ENCODE results near the gene VEGFC. TPM values are rescaled to one million over a fixed set of nuclear protein-coding genes. Genes with fewer than 3 reads are reported as not detected.

VEGFC gene
- total RNA-seq, 1 donor from 2014 or later = 20.3 TPM

DNA sequence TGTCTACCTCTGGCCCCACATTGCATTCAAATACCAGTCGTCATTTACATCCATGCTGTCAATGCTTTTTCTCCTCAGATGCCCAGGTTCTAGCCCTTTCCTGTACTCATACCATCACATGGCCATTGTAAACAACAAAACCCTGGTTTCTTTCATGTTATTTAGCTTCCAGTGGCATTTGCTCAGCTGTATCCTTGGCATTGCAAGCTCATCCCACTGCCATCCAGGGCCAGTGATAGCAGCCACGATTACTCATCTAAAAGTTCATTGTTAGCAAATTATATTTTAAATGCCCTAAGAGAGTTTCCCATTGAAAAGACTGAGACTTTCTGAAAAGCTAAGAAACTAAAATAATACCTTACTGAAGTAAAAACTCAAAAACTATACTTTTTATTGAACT is 34.0 kb downstream of the VEGFC start:
- Histone ChIP-seq H3K4me3 (ENCODE audit: insufficient read depth, low read depth, low read length) (no peak overlapping the region), H3K36me3 (ENCODE audit: insufficient read depth, low read length) (no peaks in the 10 kb centered on the region), H3K79me2 (ENCODE audit: insufficient read depth, low read length) (peaks cover 100% of the 10 kb centered on the region), H3K4me1 (ENCODE audit: insufficient read depth, low read length) (peaks cover under 1% of the 10 kb centered on the region), H3K9me3 (ENCODE audit: insufficient read depth, low read depth, low read length) (no peaks in the 10 kb centered on the region), H2AFZ (ENCODE audit: low read depth, low read length) (no peak overlapping the region), H4K20me1 (ENCODE audit: insufficient read depth, low read length) (peaks cover 37% of the 10 kb centered on the region), H3K27ac (ENCODE audit: low read depth, low read length) (no peak overlapping the region), H3K4me2 (ENCODE audit: low read length) (no peak overlapping the region), H3K27me3 (ENCODE audit: insufficient read depth, low read length) (no peaks in the 10 kb centered on the region), H3K9ac (ENCODE audit: low read length) (no peak overlapping the region)
- no peak for DNase-seq (ENCODE audit: low read depth)
- peaks cover 11% of the 10 kb centered on the region for H3K4me1 Mint-ChIP-seq (ENCODE audit: low read depth, unreplicated experiment)
- no peak for FAIRE-seq
- H3K4me3 Mint-ChIP-seq (ENCODE audit: unreplicated experiment) = no peak overlapping the region
- H3K36me3 Mint-ChIP-seq (ENCODE audit: low read depth, unreplicated experiment) = no peaks in the 10 kb centered on the region
- TF ChIP-seq EZH2 (IDR thresholded peaks at IDR 0.05; ENCODE audit: insufficient read depth, low read length) = no peak
- TF ChIP-seq, protein P1, sequence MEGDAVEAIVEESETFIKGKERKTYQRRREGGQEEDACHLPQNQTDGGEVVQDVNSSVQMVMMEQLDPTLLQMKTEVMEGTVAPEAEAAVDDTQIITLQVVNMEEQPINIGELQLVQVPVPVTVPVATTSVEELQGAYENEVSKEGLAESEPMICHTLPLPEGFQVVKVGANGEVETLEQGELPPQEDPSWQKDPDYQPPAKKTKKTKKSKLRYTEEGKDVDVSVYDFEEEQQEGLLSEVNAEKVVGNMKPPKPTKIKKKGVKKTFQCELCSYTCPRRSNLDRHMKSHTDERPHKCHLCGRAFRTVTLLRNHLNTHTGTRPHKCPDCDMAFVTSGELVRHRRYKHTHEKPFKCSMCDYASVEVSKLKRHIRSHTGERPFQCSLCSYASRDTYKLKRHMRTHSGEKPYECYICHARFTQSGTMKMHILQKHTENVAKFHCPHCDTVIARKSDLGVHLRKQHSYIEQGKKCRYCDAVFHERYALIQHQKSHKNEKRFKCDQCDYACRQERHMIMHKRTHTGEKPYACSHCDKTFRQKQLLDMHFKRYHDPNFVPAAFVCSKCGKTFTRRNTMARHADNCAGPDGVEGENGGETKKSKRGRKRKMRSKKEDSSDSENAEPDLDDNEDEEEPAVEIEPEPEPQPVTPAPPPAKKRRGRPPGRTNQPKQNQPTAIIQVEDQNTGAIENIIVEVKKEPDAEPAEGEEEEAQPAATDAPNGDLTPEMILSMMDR (IDR thresholded peaks at IDR 0.05; ENCODE audit: insufficient read depth, low read depth, low read length) = no peak
- H3K9me3 Mint-ChIP-seq (ENCODE audit: unreplicated experiment) = no peaks in the 10 kb centered on the region
- H3K27me3 Mint-ChIP-seq (ENCODE audit: low read depth, unreplicated experiment) = no peaks in the 10 kb centered on the region
- H3K27ac Mint-ChIP-seq (ENCODE audit: unreplicated experiment) = no peak overlapping the region

DNA sequence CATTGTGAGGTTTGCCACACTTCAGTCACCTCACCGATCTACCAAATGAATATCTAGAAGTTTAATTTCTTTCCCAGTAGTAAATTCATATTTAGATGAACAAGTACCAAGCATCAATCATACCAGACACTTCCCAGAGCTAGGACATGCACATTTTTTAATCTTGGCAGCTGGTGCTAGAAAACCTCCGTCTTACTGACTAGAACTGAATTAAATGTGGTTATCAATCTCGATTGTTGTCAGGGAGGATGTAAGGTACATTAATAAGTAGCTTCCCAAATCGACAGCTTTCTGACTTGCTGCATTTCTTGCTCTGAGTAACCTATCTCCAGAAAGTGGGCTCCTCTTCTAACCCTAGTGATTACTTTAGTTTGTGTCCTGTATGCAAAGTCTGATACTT is 34.4 kb downstream of the VEGFC start:
- no peak overlapping the region for H3K4me3 ChIP-seq (ENCODE audit: insufficient read depth, low read depth, low read length)
- Mint-ChIP-seq H3K4me3 (ENCODE audit: unreplicated experiment) (no peak overlapping the region), H3K36me3 (ENCODE audit: low read depth, unreplicated experiment) (no peaks in the 10 kb centered on the region), H3K4me1 (ENCODE audit: low read depth, unreplicated experiment) (peaks cover 12% of the 10 kb centered on the region), H3K27ac (ENCODE audit: unreplicated experiment) (no peak overlapping the region), H3K27me3 (ENCODE audit: low read depth, unreplicated experiment) (no peaks in the 10 kb centered on the region), H3K9me3 (ENCODE audit: unreplicated experiment) (no peaks in the 10 kb centered on the region)
- peaks cover 39% of the 10 kb centered on the region for H4K20me1 ChIP-seq (ENCODE audit: insufficient read depth, low read length)
- no peaks in the 10 kb centered on the region for H3K9me3 ChIP-seq (ENCODE audit: insufficient read depth, low read depth, low read length)
- H3K36me3 ChIP-seq (ENCODE audit: insufficient read depth, low read length) = no peaks in the 10 kb centered on the region
- peaks cover 4% of the 10 kb centered on the region for H3K4me1 ChIP-seq (ENCODE audit: insufficient read depth, low read length)
- DNase-seq (ENCODE audit: low read depth) = no peak
- TF ChIP-seq, protein P1 (IDR thresholded peaks at IDR 0.05; ENCODE audit: insufficient read depth, low read depth, low read length) = no peak
- TF ChIP-seq EZH2 (IDR thresholded peaks at IDR 0.05; ENCODE audit: insufficient read depth, low read length) = no peak
- FAIRE-seq = peak; percentile 62
- no peak overlapping the region for H3K9ac ChIP-seq (ENCODE audit: low read length)
- H3K4me2 ChIP-seq (ENCODE audit: low read length) = no peak overlapping the region
- no peaks in the 10 kb centered on the region for H3K27me3 ChIP-seq (ENCODE audit: insufficient read depth, low read length)
- peaks cover 100% of the 10 kb centered on the region for H3K79me2 ChIP-seq (ENCODE audit: insufficient read depth, low read length)
- no peak overlapping the region for H2AFZ ChIP-seq (ENCODE audit: low read depth, low read length)
- H3K27ac ChIP-seq (ENCODE audit: low read depth, low read length) = no peak overlapping the region

- FAIRE-seq (no peak), DNase-seq (ENCODE audit: low read depth) (no peak)
- Histone ChIP-seq H2AFZ (ENCODE audit: low read depth, low read length) (no peak overlapping the region), H3K27me3 (ENCODE audit: insufficient read depth, low read length) (no peaks in the 10 kb centered on the region), H3K36me3 (ENCODE audit: insufficient read depth, low read length) (no peaks in the 10 kb centered on the region), H3K4me3 (ENCODE audit: insufficient read depth, low read depth, low read length) (no peak overlapping the region), H3K9me3 (ENCODE audit: insufficient read depth, low read depth, low read length) (no peaks in the 10 kb centered on the region), H4K20me1 (ENCODE audit: insufficient read depth, low read length) (peaks cover 42% of the 10 kb centered on the region), H3K4me2 (ENCODE audit: low read length) (no peak overlapping the region), H3K79me2 (ENCODE audit: insufficient read depth, low read length) (peaks cover 99% of the 10 kb centered on the region), H3K9ac (ENCODE audit: low read length) (no peak overlapping the region), H3K4me1 (ENCODE audit: insufficient read depth, low read length) (peaks cover 16% of the 10 kb centered on the region), H3K27ac (ENCODE audit: low read depth, low read length) (no peak overlapping the region)
- TF ChIP-seq, protein P1 (IDR thresholded peaks at IDR 0.05; ENCODE audit: insufficient read depth, low read depth, low read length) = no peak
- TF ChIP-seq EZH2 (IDR thresholded peaks at IDR 0.05; ENCODE audit: insufficient read depth, low read length) = no peak
- Mint-ChIP-seq H3K4me3 (ENCODE audit: unreplicated experiment) (no peak overlapping the region), H3K36me3 (ENCODE audit: low read depth, unreplicated experiment) (no peaks in the 10 kb centered on the region), H3K27ac (ENCODE audit: unreplicated experiment) (no peak overlapping the region), H3K4me1 (ENCODE audit: low read depth, unreplicated experiment) (peaks cover 21% of the 10 kb centered on the region), H3K27me3 (ENCODE audit: low read depth, unreplicated experiment) (no peaks in the 10 kb centered on the region), H3K9me3 (ENCODE audit: unreplicated experiment) (no peaks in the 10 kb centered on the region)
These were observed 37.1 kb downstream of the VEGFC start for GRCh38 chr4:176755613-176756012.
